ENCODE data around the gene NR3C2.

The NR3C2 gene

DNA sequence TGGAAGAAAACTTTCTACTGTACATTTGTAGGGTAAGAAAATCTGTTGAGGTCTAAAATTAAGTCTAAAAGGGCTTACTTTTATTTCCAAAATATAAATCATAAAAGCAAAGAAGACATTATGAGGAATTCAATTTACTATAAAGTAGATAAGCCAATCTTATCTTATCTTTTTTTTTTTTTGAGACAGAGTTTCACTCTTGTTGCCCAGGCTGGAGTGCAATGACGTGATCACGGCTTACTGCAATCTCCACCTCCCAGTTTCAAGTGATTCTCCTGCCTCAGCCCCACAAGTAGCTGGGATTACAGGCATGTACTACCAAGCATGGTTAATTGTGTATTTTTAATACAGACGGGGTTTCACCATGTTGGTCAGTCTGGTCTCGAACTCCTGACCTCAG lies 166.9 kb downstream of the NR3C2 start:
- in situ Hi-C loops (cut with HindIII; ENCODE audit: low sequenced_read_pairs) = no loop called here
- TF ChIP-seq, protein P1, sequence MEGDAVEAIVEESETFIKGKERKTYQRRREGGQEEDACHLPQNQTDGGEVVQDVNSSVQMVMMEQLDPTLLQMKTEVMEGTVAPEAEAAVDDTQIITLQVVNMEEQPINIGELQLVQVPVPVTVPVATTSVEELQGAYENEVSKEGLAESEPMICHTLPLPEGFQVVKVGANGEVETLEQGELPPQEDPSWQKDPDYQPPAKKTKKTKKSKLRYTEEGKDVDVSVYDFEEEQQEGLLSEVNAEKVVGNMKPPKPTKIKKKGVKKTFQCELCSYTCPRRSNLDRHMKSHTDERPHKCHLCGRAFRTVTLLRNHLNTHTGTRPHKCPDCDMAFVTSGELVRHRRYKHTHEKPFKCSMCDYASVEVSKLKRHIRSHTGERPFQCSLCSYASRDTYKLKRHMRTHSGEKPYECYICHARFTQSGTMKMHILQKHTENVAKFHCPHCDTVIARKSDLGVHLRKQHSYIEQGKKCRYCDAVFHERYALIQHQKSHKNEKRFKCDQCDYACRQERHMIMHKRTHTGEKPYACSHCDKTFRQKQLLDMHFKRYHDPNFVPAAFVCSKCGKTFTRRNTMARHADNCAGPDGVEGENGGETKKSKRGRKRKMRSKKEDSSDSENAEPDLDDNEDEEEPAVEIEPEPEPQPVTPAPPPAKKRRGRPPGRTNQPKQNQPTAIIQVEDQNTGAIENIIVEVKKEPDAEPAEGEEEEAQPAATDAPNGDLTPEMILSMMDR (IDR thresholded peaks at IDR 0.05; ENCODE audit: low read depth, low read length, missing control alignments) = no peak
- H3K4me3 ChIP-seq (ENCODE audit: low read depth, low read length) = no peak overlapping the region
- DNase-seq (ENCODE audit: low read depth) = no peak

DNA sequence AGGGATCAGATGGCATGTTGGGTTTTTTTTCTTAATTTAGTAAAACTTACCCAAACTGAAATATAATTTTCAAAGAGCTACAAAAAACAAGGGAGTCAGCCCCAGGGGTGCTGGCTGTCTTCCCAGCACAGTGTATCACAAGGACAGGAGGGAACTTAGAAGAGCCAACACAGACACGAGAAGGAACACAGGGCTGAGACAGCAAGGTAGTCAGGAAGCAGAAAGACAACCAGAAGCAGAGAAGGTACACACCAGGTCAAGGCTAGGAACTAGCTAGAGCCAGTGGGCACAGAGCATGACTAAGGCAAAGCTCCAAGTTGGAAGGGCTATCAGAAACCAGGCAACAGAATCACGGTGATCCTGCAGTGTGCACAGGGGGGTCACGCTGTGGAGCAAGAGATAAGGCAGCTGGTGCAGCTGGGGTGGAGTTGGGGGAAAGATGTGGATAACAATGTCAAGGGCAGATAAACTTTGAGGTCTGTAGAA lies 168.7 kb downstream of the NR3C2 start:
- in situ Hi-C loops (cut with HindIII; ENCODE audit: low sequenced_read_pairs) = no loop called here
- no peak overlapping the region for H3K4me3 ChIP-seq (ENCODE audit: low read depth, low read length)
- no peak for DNase-seq (ENCODE audit: low read depth)
- TF ChIP-seq, protein P1 (IDR thresholded peaks at IDR 0.05; ENCODE audit: low read depth, low read length, missing control alignments) = no peak

DNA sequence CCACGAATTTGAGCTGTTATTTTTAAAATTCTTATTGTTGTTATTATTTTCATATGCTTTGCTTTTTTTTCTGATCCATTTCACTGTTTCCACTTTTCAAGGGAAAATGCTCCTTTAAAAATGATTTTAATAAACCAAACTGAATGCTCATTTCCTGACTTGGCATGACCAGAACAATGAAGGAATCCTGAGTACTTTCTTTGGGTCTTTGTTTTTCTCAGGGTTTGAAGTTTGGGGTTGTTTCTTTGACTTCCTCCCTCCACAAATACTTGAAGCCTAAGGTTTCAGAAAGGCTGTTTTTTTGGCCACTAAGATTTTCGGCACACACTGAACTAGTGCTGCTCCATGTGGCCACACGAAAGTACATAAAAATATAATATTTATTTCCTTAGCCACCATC lies 171.0 kb downstream of the NR3C2 start:
- no peak for DNase-seq (ENCODE audit: low read depth)
- TF ChIP-seq, protein P1 (IDR thresholded peaks at IDR 0.05; ENCODE audit: low read depth, low read length, missing control alignments) = no peak
- in situ Hi-C loops (cut with HindIII; ENCODE audit: low sequenced_read_pairs) = no loop called here
- no peak overlapping the region for H3K4me3 ChIP-seq (ENCODE audit: low read depth, low read length)

DNA sequence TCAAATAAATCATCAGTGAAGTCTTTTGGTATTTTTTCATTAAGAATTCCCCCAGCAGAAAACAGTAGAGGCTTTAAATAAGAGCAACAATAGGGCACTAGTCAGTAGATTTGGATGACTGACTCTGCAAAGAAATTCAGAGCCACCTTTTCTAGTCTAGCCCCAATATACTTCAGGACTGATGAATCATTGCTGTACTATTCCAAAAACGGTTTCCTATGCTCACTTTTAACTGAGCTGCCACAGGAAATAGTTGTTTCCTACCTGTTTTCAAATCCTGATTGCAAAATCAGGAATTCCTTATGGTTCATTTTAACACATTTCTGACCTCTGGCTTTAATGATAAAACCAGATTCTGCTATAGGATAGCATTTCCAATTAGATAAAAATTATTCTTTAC lies 171.6 kb downstream of the NR3C2 start:
- TF ChIP-seq, protein P1 (IDR thresholded peaks at IDR 0.05; ENCODE audit: low read depth, low read length, missing control alignments) = no peak
- no peak overlapping the region for H3K4me3 ChIP-seq (ENCODE audit: low read depth, low read length)
- in situ Hi-C loops (cut with HindIII; ENCODE audit: low sequenced_read_pairs) = no loop called here
- no peak for DNase-seq (ENCODE audit: low read depth)

DNA sequence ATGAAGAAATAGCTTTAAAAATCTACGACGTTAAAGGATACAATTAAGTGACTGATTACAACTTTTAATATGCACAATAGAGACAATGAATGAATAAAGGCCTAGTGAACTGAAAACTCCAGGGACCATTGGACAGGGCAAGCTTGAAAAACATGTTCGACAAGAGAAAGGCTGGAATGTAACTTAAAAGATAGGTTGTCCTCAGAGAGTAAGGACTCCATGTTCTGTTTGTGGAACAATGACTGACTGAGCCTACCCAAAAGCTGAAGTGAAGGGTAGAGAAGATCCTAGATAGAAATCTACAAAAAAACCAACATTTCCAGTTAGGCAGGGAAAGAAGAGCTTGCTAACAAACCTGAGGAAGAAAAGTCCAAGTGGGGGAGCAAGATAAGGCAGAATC lies 173.4 kb downstream of the NR3C2 start:
- in situ Hi-C loops (cut with HindIII; ENCODE audit: low sequenced_read_pairs) = no loop called here
- TF ChIP-seq, protein P1 (IDR thresholded peaks at IDR 0.05; ENCODE audit: low read depth, low read length, missing control alignments) = no peak
- no peak for DNase-seq (ENCODE audit: low read depth)
- H3K4me3 ChIP-seq (ENCODE audit: low read depth, low read length) = no peak overlapping the region

DNA sequence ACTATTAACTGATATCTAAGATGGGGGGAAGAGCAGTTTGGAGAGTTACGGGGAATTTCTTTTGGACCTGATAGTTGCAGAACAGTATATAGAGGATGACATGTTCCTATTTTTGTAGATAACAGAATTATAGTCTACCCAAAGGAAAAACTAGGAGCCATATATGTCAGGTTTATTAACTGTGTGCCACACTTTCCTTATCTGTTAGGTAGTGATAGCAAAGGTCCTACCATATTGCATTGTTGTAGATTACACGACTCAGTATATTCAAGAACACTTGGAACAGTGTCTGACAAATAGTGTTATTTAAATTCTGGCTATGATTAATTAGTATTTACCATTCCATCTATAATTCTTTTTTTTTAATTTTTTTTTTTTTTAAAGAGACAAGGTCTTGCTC lies 175.3 kb downstream of the NR3C2 start:
- TF ChIP-seq, protein P1 (IDR thresholded peaks at IDR 0.05; ENCODE audit: low read depth, low read length, missing control alignments) = no peak
- in situ Hi-C loops (cut with HindIII; ENCODE audit: low sequenced_read_pairs) = no loop called here
- no peak for DNase-seq (ENCODE audit: low read depth)
- no peak overlapping the region for H3K4me3 ChIP-seq (ENCODE audit: low read depth, low read length)

DNA sequence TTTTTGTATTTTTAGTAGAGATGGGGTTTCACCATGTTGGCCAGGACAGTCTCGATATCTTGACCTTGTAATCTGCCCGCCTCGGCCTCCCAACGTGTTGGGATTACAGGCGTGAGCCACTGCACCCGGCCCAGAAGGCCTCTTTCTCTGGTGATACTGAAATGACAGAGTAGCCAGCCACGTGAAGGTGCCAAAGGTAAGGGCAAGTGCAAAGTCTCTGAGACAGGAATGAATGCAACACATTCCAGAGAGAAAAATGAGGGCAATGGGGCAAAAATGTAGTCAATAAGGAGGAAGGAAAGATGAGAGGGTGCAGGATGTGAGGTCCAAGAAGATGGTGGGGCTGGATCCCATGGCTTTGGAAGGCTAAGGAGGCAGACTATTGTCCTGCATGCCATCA lies 176.0 kb downstream of the NR3C2 start:
- H3K4me3 ChIP-seq (ENCODE audit: low read depth, low read length) = no peak overlapping the region
- in situ Hi-C loops (cut with HindIII; ENCODE audit: low sequenced_read_pairs) = no loop called here
- TF ChIP-seq, protein P1 (IDR thresholded peaks at IDR 0.05; ENCODE audit: low read depth, low read length, missing control alignments) = no peak
- DNase-seq (ENCODE audit: low read depth) = no peak

Data from astrocyte of the cerebellum (primary cell).